Measurements from ENCODE around the gene CCDC17.
"Not testable (repeated sequence)": the region's sequence is repeated elsewhere in the genome, so short reads cannot be mapped to it uniquely, and the experiment has no call there.

CCDC17 gene

GRCh38 chr1:45621895-45622523, 1.8 kb downstream of the CCDC17 start:
- DNase-seq, result no peak

DNA sequence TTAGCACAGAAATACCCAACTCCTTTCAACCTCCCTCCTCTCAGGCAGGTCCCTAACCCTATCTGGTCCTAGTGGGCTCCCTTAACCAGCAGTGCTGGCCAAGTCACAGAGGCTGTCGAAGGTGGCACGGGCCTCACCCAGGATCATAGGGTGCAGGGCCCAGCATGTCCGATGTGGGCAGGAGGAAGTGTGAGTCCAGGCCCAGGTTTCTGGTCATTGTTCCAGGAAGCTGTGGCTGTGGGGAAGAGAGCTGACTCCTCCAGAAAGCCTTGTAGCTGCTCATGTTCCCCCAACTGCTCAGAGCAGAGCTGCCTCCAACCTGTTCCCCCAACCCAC, 2.4 kb downstream of the CCDC17 start:
- DNase-seq, result peak; percentile 32 to 57 (median 56)

- DNase-seq, result no peak
Measured at GRCh38 chr1:45620588-45621500, 3.0 kb downstream of the CCDC17 start.

- no peak for DNase-seq
Measured at GRCh38 chr1:45619149-45619921, 4.5 kb downstream of the CCDC17 start.

DNA sequence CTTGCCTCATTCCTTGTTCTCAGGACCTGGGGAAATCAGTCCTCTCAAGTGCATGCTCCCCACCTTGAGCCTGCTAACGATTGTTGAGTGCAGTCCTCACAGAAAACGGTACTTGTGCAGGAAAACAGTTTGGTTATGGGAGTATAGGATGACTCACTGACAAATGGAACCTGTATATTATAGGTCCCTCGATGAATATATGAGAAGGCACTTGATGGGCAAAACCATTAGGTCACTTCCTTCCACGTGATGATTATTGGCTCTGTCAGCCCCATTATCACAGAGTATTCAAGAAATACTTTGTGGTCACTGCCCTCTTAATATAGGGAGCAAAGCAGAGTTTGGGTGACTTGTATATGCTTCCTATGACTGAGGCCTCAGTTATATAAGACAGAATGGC, 6.2 kb downstream of the CCDC17 start:
- no peak for DNase-seq

DNA sequence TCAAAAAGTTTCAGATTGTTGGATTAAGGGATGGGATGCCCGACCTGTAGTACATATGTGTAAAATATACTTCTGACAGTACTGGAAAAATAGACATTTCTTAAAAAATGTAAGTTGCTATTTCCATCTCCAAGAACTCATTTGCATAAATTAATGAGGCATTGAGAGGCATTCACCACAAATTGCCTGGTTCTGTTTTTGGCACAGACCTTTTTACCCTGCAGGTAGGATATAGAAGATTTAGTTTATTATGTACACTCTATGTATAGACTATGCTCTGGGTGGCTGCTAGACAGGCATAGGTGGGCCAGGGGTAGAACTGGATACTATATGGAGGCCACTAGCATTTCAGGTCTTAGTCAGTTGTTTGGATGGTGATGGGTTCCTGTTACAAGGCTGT, 8.0 kb downstream of the CCDC17 start:
- no peak for DNase-seq

DNA sequence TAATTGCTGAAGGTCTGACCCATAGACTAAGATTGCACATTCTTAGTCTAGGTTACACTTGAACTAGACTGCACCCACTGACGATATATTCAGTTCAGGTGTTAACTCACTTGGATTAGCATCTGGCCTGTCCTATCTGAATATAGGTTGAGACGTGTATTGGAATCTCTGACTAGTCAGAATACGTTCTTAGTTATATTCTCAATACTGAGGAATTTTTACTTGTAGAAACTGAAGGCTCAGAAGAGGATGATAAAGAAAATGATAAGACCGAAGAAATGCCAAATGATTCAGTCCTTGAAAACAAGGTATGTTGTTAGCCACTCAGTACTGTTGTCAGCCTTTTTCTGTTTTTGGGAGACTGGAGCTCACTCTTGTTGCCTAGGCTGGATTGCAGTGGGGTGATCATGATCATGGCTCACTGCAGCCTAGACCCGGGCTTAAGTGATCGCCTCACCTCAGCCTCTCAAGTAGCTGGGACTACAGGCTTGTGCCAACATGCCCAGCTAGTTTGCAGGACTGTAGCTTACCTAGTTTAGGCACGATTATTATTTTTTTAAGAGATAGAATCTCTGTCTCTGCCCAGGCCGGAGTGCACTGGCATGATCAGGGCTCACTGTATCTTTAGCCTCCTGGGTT, 10.8 kb downstream of the CCDC17 start:
- no peak for DNase-seq

GRCh38 chr1:45610589-45611226, 13.1 kb downstream of the CCDC17 start:
- no peak for DNase-seq

- DNase-seq, result peak; percentile 35 to 65 (median 40)
Measured at GRCh38 chr1:45608175-45609156, 15.4 kb downstream of the CCDC17 start.

DNA sequence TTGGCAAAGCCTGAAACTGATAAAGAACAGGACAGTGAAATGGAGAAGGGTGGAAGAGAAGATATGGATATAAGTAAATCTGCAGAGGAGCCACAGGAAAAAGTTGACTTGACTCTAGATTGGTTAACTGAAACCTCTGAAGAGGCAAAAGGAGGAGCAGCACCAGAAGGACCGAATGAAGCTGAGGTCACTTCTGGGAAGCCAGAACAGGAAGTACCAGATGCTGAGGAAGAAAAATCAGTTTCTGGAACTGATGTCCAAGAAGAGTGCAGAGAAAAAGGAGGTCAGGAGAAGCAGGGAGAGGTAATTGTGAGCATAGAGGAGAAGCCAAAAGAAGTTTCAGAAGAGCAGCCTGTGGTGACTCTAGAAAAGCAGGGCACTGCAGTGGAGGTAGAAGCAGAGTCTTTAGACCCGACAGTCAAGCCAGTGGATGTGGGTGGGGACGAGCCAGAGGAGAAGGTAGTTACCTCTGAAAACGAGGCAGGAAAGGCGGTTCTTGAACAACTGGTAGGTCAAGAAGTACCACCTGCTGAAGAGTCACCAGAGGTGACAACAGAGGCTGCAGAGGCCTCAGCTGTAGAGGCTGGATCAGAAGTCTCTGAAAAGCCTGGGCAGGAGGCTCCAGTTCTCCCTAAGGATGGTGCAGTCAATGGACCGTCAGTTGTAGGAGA, 16.3 kb downstream of the CCDC17 start:
- peak; percentile 19 to 52 (median 42) for DNase-seq

GRCh38 chr1:45604239-45604638, 19.6 kb downstream of the CCDC17 start:
- DNase-seq, result no peak

- not testable (repeated sequence) for DNase-seq
Measured at GRCh38 chr1:45596765-45597164, 27.1 kb downstream of the CCDC17 start.

DNA sequence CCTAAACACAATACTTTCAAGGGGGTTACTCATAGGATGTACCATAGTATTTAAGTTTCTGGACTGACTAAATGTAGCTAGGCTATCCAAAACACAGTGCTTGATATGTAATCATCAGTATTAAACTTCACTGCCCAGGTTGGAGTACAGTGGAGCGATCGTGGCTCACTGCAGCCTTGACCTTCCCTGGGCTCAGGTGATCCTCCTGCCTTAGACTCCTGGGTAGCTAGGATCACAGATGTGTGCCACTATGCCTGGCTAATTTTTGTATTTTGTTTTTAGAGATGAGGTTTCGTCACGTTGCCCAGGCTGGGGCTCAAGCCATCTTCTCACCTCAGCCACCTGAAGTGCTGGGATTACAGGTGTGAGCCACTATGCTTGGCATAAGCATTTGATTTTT, 29.4 kb downstream of the CCDC17 start:
- DNase-seq, result no peak

DNA sequence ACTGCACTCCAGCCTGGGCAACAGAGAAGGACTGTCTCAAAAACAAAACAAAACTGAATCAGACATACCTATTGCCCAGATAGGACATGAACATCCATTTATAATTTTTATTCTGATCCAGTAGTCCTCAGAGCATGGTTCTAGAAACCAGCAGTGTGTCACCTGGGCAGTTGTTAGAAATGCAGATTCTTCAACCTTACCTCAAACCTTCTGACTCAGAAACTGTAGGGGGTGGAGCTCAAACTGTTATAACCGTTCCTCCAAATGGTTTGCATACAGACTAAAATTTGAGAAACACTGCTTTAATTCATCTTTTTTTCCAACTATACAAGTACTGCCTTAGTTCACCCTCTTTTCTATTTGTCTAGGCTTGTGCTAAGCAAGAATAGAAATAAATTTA, 34.0 kb downstream of the CCDC17 start:
- no peak for DNase-seq

GRCh38 chr1:45586769-45587168, 37.1 kb downstream of the CCDC17 start:
- DNase-seq, result no peak

DNA sequence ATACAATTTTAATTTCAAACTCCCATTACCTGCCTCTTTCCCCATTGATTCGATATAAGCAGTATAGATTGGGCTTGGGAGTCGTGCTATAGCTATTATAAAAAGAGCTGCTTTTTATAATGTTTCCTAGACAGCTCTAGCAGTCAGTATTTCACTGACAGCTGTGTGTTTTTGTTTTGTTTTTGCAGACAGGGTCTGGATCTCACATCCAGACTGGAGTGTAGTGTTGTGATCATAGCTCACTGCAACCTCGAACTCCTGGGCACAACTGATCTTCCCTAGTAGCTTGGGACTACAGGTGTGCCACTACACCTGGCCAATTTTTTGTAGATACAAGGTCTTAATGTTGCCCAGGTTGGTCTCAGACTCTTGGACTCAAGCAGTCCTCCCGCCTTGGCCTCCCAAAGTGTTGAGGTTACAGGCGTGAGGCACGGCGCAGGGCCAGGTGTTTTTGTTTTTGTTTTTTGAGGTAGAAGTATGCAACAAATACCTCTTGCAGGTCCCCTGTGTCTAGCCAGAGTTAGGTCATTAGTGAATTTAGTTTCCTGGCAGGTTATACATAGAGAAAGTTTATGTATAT, 38.3 kb downstream of the CCDC17 start:
- no peak for DNase-seq

- DNase-seq, result no peak
Measured at GRCh38 chr1:45585110-45585426, 38.8 kb downstream of the CCDC17 start.

- DNase-seq, result peak; percentile 90 to 96 (median 94)
Measured at GRCh38 chr1:45584351-45585109, 39.3 kb downstream of the CCDC17 start.

GRCh38 chr1:45583666-45584350, 40.0 kb downstream of the CCDC17 start, which contains the start of gene NASP:
TSS of gene NASP (plus strand) at chr1:45584041. CDS start at chr1:45584147, 106 bp downstream.
- peak; percentile 89 to 93 (median 92) for DNase-seq
